HG03196 (cell line): ENCODE results near the gene RAB35.

ENCODE experiments used
- ATAC-seq: cut with Tn5 transposase; IDR thresholded peaks from one replicate; pipeline ENCODE4 v1.9.1; 2021; ENCODE audit not compliant: unreplicated experiment

The RAB35 gene

GRCh38 chr12:120134307-120134980, 17.9 kb upstream of the RAB35 start:
- no peak for ATAC-seq

- peak; percentile 81 for ATAC-seq
These were observed 16.4 kb upstream of the RAB35 start for GRCh38 chr12:120132863-120133385.

- no peak for ATAC-seq
These were observed 15.7 kb upstream of the RAB35 start for GRCh38 chr12:120132054-120132836.

- no peak for ATAC-seq
These were observed 14.6 kb upstream of the RAB35 start for GRCh38 chr12:120131116-120131515.

- no peak for ATAC-seq
These were observed 13.5 kb upstream of the RAB35 start for GRCh38 chr12:120130011-120130410.

GRCh38 chr12:120126635-120127005, 10.1 kb upstream of the RAB35 start:
- ATAC-seq: no peak

GRCh38 chr12:120125792-120126634, 9.5 kb upstream of the RAB35 start:
- ATAC-seq: no peak

- no peak for ATAC-seq
These were observed 8.5 kb upstream of the RAB35 start for GRCh38 chr12:120125029-120125428.

GRCh38 chr12:120121766-120122293, 5.3 kb upstream of the RAB35 start:
- ATAC-seq: peak; percentile 26

GRCh38 chr12:120121343-120121742, 4.8 kb upstream of the RAB35 start:
- no peak for ATAC-seq

GRCh38 chr12:120119271-120119973, 2.9 kb upstream of the RAB35 start:
- no peak for ATAC-seq

GRCh38 chr12:120118321-120119061, 1.9 kb upstream of the RAB35 start:
- no peak for ATAC-seq

GRCh38 chr12:120117961-120118320, 1.4 kb upstream of the RAB35 start:
- no peak for ATAC-seq

GRCh38 chr12:120116792-120117651, 469 bp upstream of the RAB35 start:
- peak; percentile 39 for ATAC-seq

- peak; percentile 4 for ATAC-seq
These were observed 687 bp downstream of the RAB35 start for GRCh38 chr12:120115692-120116440.

- no peak for ATAC-seq
These were observed 1.5 kb downstream of the RAB35 start for GRCh38 chr12:120115066-120115465.

- ATAC-seq: peak; percentile 66
These were observed 5.7 kb downstream of the RAB35 start for GRCh38 chr12:120110550-120111501.
